Uterus (tissue), 4 donors: ENCODE data around the gene KIF1A. TPM values are rescaled to one million over a fixed set of nuclear protein-coding genes. Genes with fewer than 3 reads are reported as not detected.

Experiments
- DNase-seq, 2 donors: peaks; one replicate each; pipeline ENCODE4 v3.0.0-alpha.2; 2019 to 2020
- H3K27ac ChIP-seq, 2 donors: fragments of 200-600 bp; sonication (generic); 1 replicate in 1 of 2; 2 replicates in 1 of 2; pipeline ENCODE4 v1.5.1; 2016 to 2018
- H3K27me3 ChIP-seq, 2 donors: fragments of 200-600 bp; sonication (generic); one replicate each; pipeline ENCODE4 v1.5.1; 2018 to 2019; ENCODE audit warnings: control low read depth in 1 of 2
- H3K36me3 ChIP-seq, 2 donors: fragments of 200-600 bp; sonication (generic); one replicate each; pipeline ENCODE4 v1.5.1; 2019; ENCODE audit warnings: control low read depth in 1 of 2
- H3K4me1 ChIP-seq, 2 donors: fragments of 200-600 bp; sonication (generic); one replicate each; pipeline ENCODE4 v1.5.1; 2018 to 2019; ENCODE audit warnings: control low read depth in 1 of 2
- H3K4me3 ChIP-seq, 2 donors: fragments of 200-600 bp; sonication (generic); 1 replicate in 1 of 2; 2 replicates in 1 of 2; pipeline ENCODE4 v1.5.1; 2018 to 2019; ENCODE audit warnings: mild to moderate bottlenecking in 1 of 2
- H3K9me3 ChIP-seq, 2 donors: fragments of 200-600 bp; sonication (generic); one replicate each; pipeline ENCODE4 v1.5.1; 2019; ENCODE audit warnings: control low read depth in 1 of 2
- POLR2A ChIP-seq, 2 donors: fragments of 450-650 bp; IDR thresholded peaks; one replicate each; pipeline ENCODE4 v1.6.1; 2016; ENCODE audit warnings: antibody characterized with exemption in 2 of 2, mild to moderate bottlenecking in 1 of 2, moderate library complexity in 1 of 2
- intact Hi-C: fragments of 100-400 bp; cut with DNase I; formaldehyde crosslinking; loops from one replicate; pipeline ENCODE4 v1.15.1; 2023; ENCODE audit warnings: low total_unique reads
- total RNA-seq, 4 donors: library from RNA; depleted of rRNA in 3 of 4; stranded (reverse); fragments of >200 nt in 3 of 4; gene quantifications; one replicate each; pipeline versions ENCODE4 v1.1.0 to v1.2.4, GENCODE V29; 2014 to 2023
- TF ChIP-seq, protein P1 (sequence below), 4 experiments: fragments of 200-600 bp in 2 of 4; fragments of 450-650 bp in 2 of 4; sonication (generic) in 2 of 4; IDR thresholded peaks; one replicate each; pipeline ENCODE4 v1.5.1; 2016 to 2019; ENCODE audit warnings: antibody characterized with exemption in 4 of 4, mild to moderate bottlenecking in 2 of 4, moderate library complexity in 1 of 4
- donor health status: DM: yes; HTN: yes; CAD: no.

Gene KIF1A
- total RNA-seq, 4 donors from 2014 or later: 0.37 to 12.9 TPM; not detected in 2

DNA sequence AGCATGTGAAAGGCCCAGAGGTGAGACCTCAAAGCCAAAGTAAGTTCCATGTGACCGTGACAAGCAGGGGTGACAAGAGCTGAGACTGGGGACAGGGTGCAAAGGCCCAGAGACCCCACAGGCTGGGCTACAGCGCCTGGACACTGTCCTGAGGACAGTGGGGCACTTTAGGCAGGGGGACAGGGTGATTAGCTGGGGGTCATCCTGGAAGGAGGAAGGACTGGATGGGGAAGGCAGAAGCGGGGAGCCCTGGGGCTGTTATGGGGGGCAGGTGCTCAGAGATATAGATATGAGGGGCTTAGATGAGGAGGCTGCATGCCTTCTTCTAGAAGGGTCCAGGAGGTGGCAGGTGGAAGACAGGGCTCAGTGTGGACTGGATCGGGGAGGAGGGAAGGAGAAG is 31.5 kb downstream of the KIF1A start:
- no peak overlapping the region for H3K4me3 ChIP-seq
- no peaks in the 10 kb centered on the region for H3K4me1 ChIP-seq
- intact Hi-C loops: no loop called here
- H3K36me3 ChIP-seq: no peaks in the 10 kb centered on the region
- no peak for DNase-seq
- no peak for TF ChIP-seq POLR2A (IDR thresholded peaks at IDR 0.05)
- TF ChIP-seq, protein P1, sequence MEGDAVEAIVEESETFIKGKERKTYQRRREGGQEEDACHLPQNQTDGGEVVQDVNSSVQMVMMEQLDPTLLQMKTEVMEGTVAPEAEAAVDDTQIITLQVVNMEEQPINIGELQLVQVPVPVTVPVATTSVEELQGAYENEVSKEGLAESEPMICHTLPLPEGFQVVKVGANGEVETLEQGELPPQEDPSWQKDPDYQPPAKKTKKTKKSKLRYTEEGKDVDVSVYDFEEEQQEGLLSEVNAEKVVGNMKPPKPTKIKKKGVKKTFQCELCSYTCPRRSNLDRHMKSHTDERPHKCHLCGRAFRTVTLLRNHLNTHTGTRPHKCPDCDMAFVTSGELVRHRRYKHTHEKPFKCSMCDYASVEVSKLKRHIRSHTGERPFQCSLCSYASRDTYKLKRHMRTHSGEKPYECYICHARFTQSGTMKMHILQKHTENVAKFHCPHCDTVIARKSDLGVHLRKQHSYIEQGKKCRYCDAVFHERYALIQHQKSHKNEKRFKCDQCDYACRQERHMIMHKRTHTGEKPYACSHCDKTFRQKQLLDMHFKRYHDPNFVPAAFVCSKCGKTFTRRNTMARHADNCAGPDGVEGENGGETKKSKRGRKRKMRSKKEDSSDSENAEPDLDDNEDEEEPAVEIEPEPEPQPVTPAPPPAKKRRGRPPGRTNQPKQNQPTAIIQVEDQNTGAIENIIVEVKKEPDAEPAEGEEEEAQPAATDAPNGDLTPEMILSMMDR (IDR thresholded peaks at IDR 0.05): no peak
- no peak overlapping the region for H3K27ac ChIP-seq
- no peaks in the 10 kb centered on the region for H3K9me3 ChIP-seq
- H3K27me3 ChIP-seq: no peaks in the 10 kb centered on the region

DNA sequence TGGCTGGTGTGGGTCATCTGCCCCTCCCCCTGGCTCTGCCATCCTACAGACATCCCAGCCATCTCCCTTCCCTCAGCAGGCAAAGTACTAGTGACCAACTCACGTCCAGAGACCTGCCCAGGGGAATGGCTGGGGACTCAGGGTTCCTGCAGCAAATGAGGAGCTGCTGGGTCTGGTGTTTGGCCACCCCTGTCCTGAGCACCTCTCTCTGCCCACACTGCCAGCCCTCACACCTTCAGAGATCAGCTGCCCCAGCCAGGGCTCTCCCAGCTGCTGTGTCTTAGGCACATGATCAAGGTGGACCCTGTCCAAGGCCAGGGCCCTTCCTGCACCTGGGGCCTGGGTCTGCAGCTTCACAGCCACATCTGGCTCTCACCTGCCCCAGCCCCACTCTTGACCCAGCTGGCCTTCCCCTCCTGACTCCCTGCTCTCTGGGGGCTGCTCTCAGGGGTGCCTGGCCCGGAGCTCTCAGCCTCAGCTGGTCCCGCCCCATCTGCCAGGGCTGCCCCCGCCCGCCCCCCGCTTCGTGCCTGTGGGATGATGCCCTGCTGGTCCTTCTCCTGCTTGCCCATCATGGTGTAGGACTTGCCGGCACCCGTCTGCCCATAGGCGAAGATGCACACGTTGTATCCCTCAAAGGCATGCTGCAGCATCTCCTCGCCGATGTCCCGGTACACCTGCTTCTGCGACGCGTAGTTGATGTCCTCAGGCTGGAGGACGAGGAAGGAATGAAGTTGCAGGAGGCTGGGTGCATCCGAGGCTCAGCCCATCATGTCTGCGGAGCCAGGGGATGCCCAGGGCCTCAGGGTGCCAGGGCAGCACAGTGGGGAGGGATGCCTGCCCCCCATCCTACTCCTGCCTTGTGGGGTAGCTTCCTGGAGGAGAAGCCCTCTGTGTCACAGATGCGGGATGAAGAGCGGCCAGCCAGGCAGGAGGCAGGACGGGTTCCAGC is 32.2 kb downstream of the KIF1A start:
- TF ChIP-seq, protein P1 (IDR thresholded peaks at IDR 0.05): no peak
- TF ChIP-seq POLR2A (IDR thresholded peaks at IDR 0.05): no peak
- DNase-seq: no peak
- no peaks in the 10 kb centered on the region for H3K27me3 ChIP-seq

DNA sequence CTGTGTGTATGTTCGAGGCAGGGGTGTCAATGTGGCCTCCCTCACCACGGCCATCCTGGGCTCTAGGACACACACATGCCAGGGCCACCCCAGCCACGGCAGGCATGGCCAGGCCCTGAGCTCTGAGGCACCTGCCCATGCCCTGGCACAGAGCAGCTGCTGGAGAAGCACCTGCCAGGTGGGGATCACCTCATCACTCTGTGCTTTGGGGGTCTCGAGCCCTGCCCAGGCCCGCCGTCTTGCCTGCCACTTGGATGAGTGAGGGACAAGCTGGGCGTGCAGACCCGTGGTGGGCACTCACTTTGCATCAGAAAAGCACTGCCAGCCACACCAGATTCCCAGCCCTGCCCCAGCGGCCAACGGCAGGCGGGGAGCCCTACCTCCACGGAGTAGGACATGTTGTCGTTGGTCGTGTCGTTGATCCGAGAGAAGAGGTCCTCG is 33.1 kb downstream of the KIF1A start:
- intact Hi-C loops: no loop called here
- TF ChIP-seq POLR2A (IDR thresholded peaks at IDR 0.05): no peak
- TF ChIP-seq, protein P1 (IDR thresholded peaks at IDR 0.05): no peak
- DNase-seq: no peak
- Histone ChIP-seq H3K27ac (no peak overlapping the region), H3K4me3 (no peak overlapping the region), H3K27me3 (no peaks in the 10 kb centered on the region), H3K36me3 (no peaks in the 10 kb centered on the region), H3K4me1 (no peaks in the 10 kb centered on the region), H3K9me3 (no peaks in the 10 kb centered on the region)

More for the DNA sequence above, 32.2 kb downstream of the KIF1A start:
- H3K9me3 ChIP-seq: no peaks in the 10 kb centered on the region
- no peak overlapping the region for H3K27ac ChIP-seq
- no peaks in the 10 kb centered on the region for H3K36me3 ChIP-seq
- H3K4me3 ChIP-seq: no peak overlapping the region
- intact Hi-C loops: no loop called here
- no peaks in the 10 kb centered on the region for H3K4me1 ChIP-seq

DNA sequence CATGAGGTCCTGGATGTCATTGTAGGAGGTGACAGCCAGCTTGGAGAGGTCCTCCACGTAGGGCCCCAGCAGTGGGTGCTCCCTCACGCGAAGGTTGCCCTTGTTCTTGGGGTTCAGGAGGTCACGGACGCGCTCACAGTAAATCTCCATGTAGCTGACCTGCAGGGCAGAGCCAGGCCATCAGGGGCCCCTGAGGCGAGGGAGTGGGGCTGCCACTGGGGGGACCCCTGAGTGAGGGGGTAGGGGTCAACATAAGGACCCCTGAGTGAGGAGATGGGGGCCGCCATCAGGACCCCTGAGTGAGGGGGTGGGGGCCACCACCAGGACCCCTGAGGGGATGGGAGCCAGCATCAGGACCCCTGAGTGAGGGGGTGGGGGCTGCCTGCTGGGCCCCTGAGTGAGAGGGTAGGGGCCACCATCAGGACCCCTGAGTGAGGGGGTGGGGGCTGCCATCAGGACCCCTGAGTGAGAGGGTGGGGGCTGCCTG is 33.6 kb downstream of the KIF1A start:
- DNase-seq: no peak
- no peaks in the 10 kb centered on the region for H3K9me3 ChIP-seq
- no peaks in the 10 kb centered on the region for H3K27me3 ChIP-seq
- no peak for TF ChIP-seq POLR2A (IDR thresholded peaks at IDR 0.05)
- TF ChIP-seq, protein P1 (IDR thresholded peaks at IDR 0.05): no peak
- H3K4me3 ChIP-seq: no peak overlapping the region
- no peak overlapping the region for H3K27ac ChIP-seq
- no peaks in the 10 kb centered on the region for H3K36me3 ChIP-seq
- intact Hi-C loops: no loop called here
- no peaks in the 10 kb centered on the region for H3K4me1 ChIP-seq
